Jurkat, Clone E6-1 (cell line): ENCODE results near the gene BACH2.
A peak's percentile ranks its signal among the peaks of the same experiment; 100 is the strongest.

Experiments used
- DNase-seq: peaks from one replicate; pipeline ENCODE4 v3.0.0-alpha.2; 2011; ENCODE audit warnings: low read depth, low spot score
- H3K4me3 ChIP-seq: 2 replicates; pipeline ENCODE4 v1.5.1; 2011; ENCODE audit warnings: mild to moderate bottlenecking, low read length, control low read depth, moderate library complexity

Gene BACH2

GRCh38 chr6:90097356-90097755 is 199.3 kb downstream of the BACH2 start:
- DNase-seq, result no peak

GRCh38 chr6:90096818-90097217 is 199.8 kb downstream of the BACH2 start:
- no peak for DNase-seq
- H3K4me3 ChIP-seq, result no peak overlapping the region

More at GRCh38 chr6:90097356-90097755, 199.3 kb downstream of the BACH2 start:
- no peak overlapping the region for H3K4me3 ChIP-seq

- DNase-seq, result peak; percentile 64
Observed at GRCh38 chr6:90095788-90096187, 200.9 kb downstream of the BACH2 start.

GRCh38 chr6:90095145-90095544 is 201.5 kb downstream of the BACH2 start:
- peak; percentile 93 for DNase-seq
- no peak overlapping the region for H3K4me3 ChIP-seq

More at GRCh38 chr6:90095788-90096187, 200.9 kb downstream of the BACH2 start:
- H3K4me3 ChIP-seq, result no peak overlapping the region

- no peak for DNase-seq
- H3K4me3 ChIP-seq, result no peak overlapping the region
Observed at GRCh38 chr6:90093558-90094073, 203.0 kb downstream of the BACH2 start.

GRCh38 chr6:90090866-90091265 is 205.8 kb downstream of the BACH2 start:
- no peak overlapping the region for H3K4me3 ChIP-seq
- no peak for DNase-seq

- no peak for DNase-seq
Observed at GRCh38 chr6:90088009-90088408, 208.6 kb downstream of the BACH2 start.

GRCh38 chr6:90087106-90087833 is 209.4 kb downstream of the BACH2 start:
- H3K4me3 ChIP-seq, result no peak overlapping the region
- DNase-seq, result no peak

More at GRCh38 chr6:90088009-90088408, 208.6 kb downstream of the BACH2 start:
- no peak overlapping the region for H3K4me3 ChIP-seq

- DNase-seq, result no peak
- H3K4me3 ChIP-seq, result no peak overlapping the region
Observed at GRCh38 chr6:90086517-90086916, 210.1 kb downstream of the BACH2 start.

GRCh38 chr6:90083891-90084290 is 212.8 kb downstream of the BACH2 start:
- H3K4me3 ChIP-seq, result no peak overlapping the region
- peak; percentile 62 for DNase-seq

- no peak overlapping the region for H3K4me3 ChIP-seq
- DNase-seq, result no peak
Observed at GRCh38 chr6:90082847-90083246, 213.8 kb downstream of the BACH2 start.

- H3K4me3 ChIP-seq, result peak overlapping the region; percentile 43
- DNase-seq, result peak; percentile 82
Observed at GRCh38 chr6:90080876-90081481, 215.7 kb downstream of the BACH2 start.

- no peak for DNase-seq
- no peak overlapping the region for H3K4me3 ChIP-seq
Observed at GRCh38 chr6:90079560-90080490, 216.8 kb downstream of the BACH2 start.

GRCh38 chr6:90078513-90079289 is 217.9 kb downstream of the BACH2 start:
- no peak overlapping the region for H3K4me3 ChIP-seq
- DNase-seq, result peak; percentile 63

- no peak overlapping the region for H3K4me3 ChIP-seq
- DNase-seq, result no peak
Observed at GRCh38 chr6:90076511-90077415, 219.9 kb downstream of the BACH2 start.

- no peak for DNase-seq
- H3K4me3 ChIP-seq, result no peak overlapping the region
Observed at GRCh38 chr6:90074161-90074850, 222.3 kb downstream of the BACH2 start.

GRCh38 chr6:90072935-90073464 is 223.6 kb downstream of the BACH2 start:
- DNase-seq, result no peak
- H3K4me3 ChIP-seq, result no peak overlapping the region
